ENCODE results near the gene SEZ6L2. TPM values are rescaled to one million over a fixed set of nuclear protein-coding genes. Genes with fewer than 3 reads are reported as not detected.

Gene SEZ6L2
- total RNA-seq, 4 donors from 2014 or later = 0.20 to 1.7 (median 0.56) TPM

- no peaks in the 10 kb centered on the region for H3K9me3 ChIP-seq
- H3K36me3 ChIP-seq = no peaks in the 10 kb centered on the region
- no peaks in the 10 kb centered on the region for H3K4me1 ChIP-seq
- DNase-seq (no peak), ATAC-seq (no peak)
- H3K4me3 ChIP-seq = no peak overlapping the region
- intact Hi-C loops (cut with DNase I; ENCODE audit: low total_unique reads) (no loop called here), in situ Hi-C loops (cut with MboI; ENCODE audit: low sequenced_read_pairs in 4 of 4) (no loop called here)
- no peaks in the 10 kb centered on the region for H3K27me3 ChIP-seq
- H3K27ac ChIP-seq = no peak overlapping the region
- TF ChIP-seq, protein P1, sequence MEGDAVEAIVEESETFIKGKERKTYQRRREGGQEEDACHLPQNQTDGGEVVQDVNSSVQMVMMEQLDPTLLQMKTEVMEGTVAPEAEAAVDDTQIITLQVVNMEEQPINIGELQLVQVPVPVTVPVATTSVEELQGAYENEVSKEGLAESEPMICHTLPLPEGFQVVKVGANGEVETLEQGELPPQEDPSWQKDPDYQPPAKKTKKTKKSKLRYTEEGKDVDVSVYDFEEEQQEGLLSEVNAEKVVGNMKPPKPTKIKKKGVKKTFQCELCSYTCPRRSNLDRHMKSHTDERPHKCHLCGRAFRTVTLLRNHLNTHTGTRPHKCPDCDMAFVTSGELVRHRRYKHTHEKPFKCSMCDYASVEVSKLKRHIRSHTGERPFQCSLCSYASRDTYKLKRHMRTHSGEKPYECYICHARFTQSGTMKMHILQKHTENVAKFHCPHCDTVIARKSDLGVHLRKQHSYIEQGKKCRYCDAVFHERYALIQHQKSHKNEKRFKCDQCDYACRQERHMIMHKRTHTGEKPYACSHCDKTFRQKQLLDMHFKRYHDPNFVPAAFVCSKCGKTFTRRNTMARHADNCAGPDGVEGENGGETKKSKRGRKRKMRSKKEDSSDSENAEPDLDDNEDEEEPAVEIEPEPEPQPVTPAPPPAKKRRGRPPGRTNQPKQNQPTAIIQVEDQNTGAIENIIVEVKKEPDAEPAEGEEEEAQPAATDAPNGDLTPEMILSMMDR (IDR thresholded peaks at IDR 0.05 in 4 of 5, conservative IDR thresholded peaks at IDR 0.05 in 1 of 5) = no peak
Measured at GRCh38 chr16:29908719-29909220, 9.4 kb upstream of the SEZ6L2 start.

DNA sequence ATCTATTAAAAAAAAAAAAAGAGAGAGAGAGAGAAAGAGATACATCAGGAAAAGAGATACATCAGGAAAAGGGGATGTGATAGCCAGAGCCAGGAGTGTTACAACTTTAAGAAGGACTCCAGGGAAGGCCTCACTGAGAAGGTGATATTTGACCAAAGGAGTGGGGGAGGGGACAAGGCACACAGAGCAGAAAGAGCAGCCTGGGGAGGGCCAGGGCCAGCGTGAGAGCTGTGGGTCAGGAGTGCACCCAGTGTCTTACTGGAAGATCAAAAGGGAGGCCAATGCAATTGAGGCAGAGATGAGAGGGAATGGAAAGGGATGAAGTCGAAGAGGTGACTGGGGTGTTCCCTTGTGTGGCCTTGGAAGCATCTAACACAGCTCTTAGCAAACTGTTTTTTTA lies 8.6 kb upstream of the SEZ6L2 start:
- Histone ChIP-seq H3K27me3 (no peaks in the 10 kb centered on the region), H3K27ac (no peak overlapping the region), H3K4me1 (no peaks in the 10 kb centered on the region), H3K36me3 (no peaks in the 10 kb centered on the region), H3K4me3 (no peak overlapping the region), H3K9me3 (no peaks in the 10 kb centered on the region)
- TF ChIP-seq, protein P1 (IDR thresholded peaks at IDR 0.05 in 4 of 5, conservative IDR thresholded peaks at IDR 0.05 in 1 of 5) = no peak
- no peak for TF ChIP-seq POLR2A (IDR thresholded peaks at IDR 0.05)
- ATAC-seq (no peak), DNase-seq (no peak)
- in situ Hi-C loops (cut with MboI; ENCODE audit: low sequenced_read_pairs in 4 of 4) = no loop called here
- intact Hi-C loops (cut with DNase I; ENCODE audit: low total_unique reads) = no loop called here

- H3K4me1 ChIP-seq = no peaks in the 10 kb centered on the region
- in situ Hi-C loops (cut with MboI; ENCODE audit: low sequenced_read_pairs in 4 of 4) = no loop called here
- TF ChIP-seq, protein P1 (IDR thresholded peaks at IDR 0.05 in 4 of 5, conservative IDR thresholded peaks at IDR 0.05 in 1 of 5) = no peak
- TF ChIP-seq POLR2A (IDR thresholded peaks at IDR 0.05) = no peak
- DNase-seq (no peak), ATAC-seq (no peak)
- H3K36me3 ChIP-seq = no peaks in the 10 kb centered on the region
- intact Hi-C loops (cut with DNase I; ENCODE audit: low total_unique reads) = no loop called here
- no peaks in the 10 kb centered on the region for H3K9me3 ChIP-seq
- no peak overlapping the region for H3K27ac ChIP-seq
- H3K27me3 ChIP-seq = peaks cover 0 to 5% (median 3%) of the 10 kb centered on the region in 3 donors
- H3K4me3 ChIP-seq = no peak overlapping the region
Measured at GRCh38 chr16:29906520-29907244, 7.3 kb upstream of the SEZ6L2 start.

GRCh38 chr16:29905668-29906067 lies 6.3 kb upstream of the SEZ6L2 start:
- intact Hi-C loops (cut with DNase I; ENCODE audit: low total_unique reads) (no loop called here), in situ Hi-C loops (cut with MboI; ENCODE audit: low sequenced_read_pairs in 4 of 4) (no loop called here)
- H3K4me3 ChIP-seq = no peak overlapping the region
- H3K9me3 ChIP-seq = no peaks in the 10 kb centered on the region
- no peaks in the 10 kb centered on the region for H3K36me3 ChIP-seq
- H3K27ac ChIP-seq = no peak overlapping the region
- H3K4me1 ChIP-seq = no peaks in the 10 kb centered on the region
- peaks cover 6 to 13% (median 11%) of the 10 kb centered on the region in 3 donors for H3K27me3 ChIP-seq
- TF ChIP-seq, protein P1 (IDR thresholded peaks at IDR 0.05 in 4 of 5, conservative IDR thresholded peaks at IDR 0.05 in 1 of 5) = no peak
- TF ChIP-seq POLR2A (IDR thresholded peaks at IDR 0.05) = no peak
- ATAC-seq (no peak), DNase-seq (no peak)

Data from gastrocnemius medialis (tissue), 4 donors.